Gastrocnemius medialis (tissue), 4 donors: ENCODE measurements around the gene TRPC4. TPM values are rescaled to one million over a fixed set of nuclear protein-coding genes. Genes with fewer than 3 reads are reported as not detected.

Experiments
- ATAC-seq, 2 donors: fragments of 150-250 bp; one replicate each; pipeline ENCODE4 v1.9.1; 2016
- DNase-seq, 2 donors: peaks; one replicate each; pipeline ENCODE4 v3.0.0-alpha.2; 2019
- H3K27ac ChIP-seq, 4 donors: fragments of 200-600 bp; sonication (generic); 1 replicate in 1 of 4; 2 replicates in 3 of 4; pipeline ENCODE4 v1.5.1; 2016 to 2018; ENCODE audit warnings: mild to moderate bottlenecking in 2 of 4, moderate library complexity in 1 of 4
- H3K27me3 ChIP-seq, 3 donors: fragments of 200-600 bp; sonication (generic) in 2 of 3; 1 replicate in 1 of 3; 2 replicates in 2 of 3; pipeline versions ENCODE4 v1.5.1 to v1.6.0; 2016 to 2019; ENCODE audit warnings: mild to moderate bottlenecking in 1 of 3, moderate library complexity in 1 of 3
- H3K36me3 ChIP-seq, 2 donors: fragments of 200-600 bp; sonication (generic) in 1 of 2; one replicate each; pipeline ENCODE4 v1.5.1; 2017 to 2018
- H3K4me1 ChIP-seq, 2 donors: fragments of 200-600 bp; sonication (generic) in 1 of 2; one replicate each; pipeline ENCODE4 v1.5.1; 2016 to 2017; ENCODE audit warnings: mild to moderate bottlenecking in 2 of 2
- H3K4me3 ChIP-seq, 4 donors: fragments of 200-600 bp; sonication (generic) in 3 of 4; 1 replicate in 1 of 4; 2 replicates in 3 of 4; pipeline ENCODE4 v1.5.1; 2016 to 2019; ENCODE audit warnings: mild to moderate bottlenecking in 2 of 4
- H3K9me3 ChIP-seq, 3 donors: fragments of 200-600 bp; sonication (generic) in 2 of 3; 1 replicate in 1 of 3; 2 replicates in 2 of 3; pipeline ENCODE4 v1.5.1; 2016 to 2019
- CTCF ChIP-seq, 5 experiments: fragments of 450-650 bp in 3 of 5; fragments of 200-600 bp in 2 of 5; sonication (generic) in 2 of 5; IDR thresholded peaks in 4 of 5; conservative IDR thresholded peaks in 1 of 5; 1 replicate in 4 of 5; 2 replicates in 1 of 5; pipeline ENCODE4 v1.5.1; 2016 to 2019; ENCODE audit warnings: antibody characterized with exemption in 5 of 5, mild to moderate bottlenecking in 3 of 5, moderate library complexity in 3 of 5
- POLR2A ChIP-seq, 2 donors: fragments of 450-650 bp; IDR thresholded peaks; one replicate each; pipeline ENCODE4 v1.6.1; 2017; ENCODE audit warnings: antibody characterized with exemption in 2 of 2, mild to moderate bottlenecking in 2 of 2, moderate library complexity in 2 of 2
- in situ Hi-C, 4 donors: fragments of 200-750 bp; cut with MboI; loops; one replicate each; pipeline versions ENCODE4 v1.15.0 to v1.8.0; 2017; ENCODE audit warnings: low sequenced_read_pairs in 4 of 4
- intact Hi-C: fragments of 100-400 bp; cut with DNase I; formaldehyde crosslinking; loops from one replicate; pipeline ENCODE4 v1.15.1; 2023; ENCODE audit warnings: low total_unique reads
- total RNA-seq, 4 donors: library from RNA; depleted of rRNA; stranded (reverse); fragments of >200 nt; gene quantifications; one replicate each; pipeline versions ENCODE4 v1.1.0 to v1.2.3, GENCODE V29; 2016

TRPC4 gene
- total RNA-seq, 4 donors from 2014 or later = 0.20 to 0.75 (median 0.27) TPM; not detected in 1

GRCh38 chr13:37716420-37717195, 153.0 kb downstream of the TRPC4 start:
- intact Hi-C loops (no loop called here), in situ Hi-C loops (no loop called here)
- no peaks in the 10 kb centered on the region for H3K4me1 ChIP-seq
- DNase-seq = no peak
- H3K4me3 ChIP-seq = no peak overlapping the region
- no peak for ATAC-seq
- H3K9me3 ChIP-seq = no peaks in the 10 kb centered on the region
- H3K36me3 ChIP-seq = no peaks in the 10 kb centered on the region
- TF ChIP-seq POLR2A (IDR thresholded peaks at IDR 0.05) (no peak), CTCF (IDR thresholded peaks at IDR 0.05 in 4 of 5, conservative IDR thresholded peaks at IDR 0.05 in 1 of 5) (no peak)
- no peaks in the 10 kb centered on the region for H3K27me3 ChIP-seq
- peak overlapping the region in 2 of 4 donors; percentile 18 to 37 for H3K27ac ChIP-seq

- ATAC-seq = no peak
These were observed 154.0 kb downstream of the TRPC4 start for GRCh38 chr13:37715606-37716015.

GRCh38 chr13:37709318-37709717, 160.3 kb downstream of the TRPC4 start:
- intact Hi-C loops (no loop called here), in situ Hi-C loops (no loop called here)
- no peaks in the 10 kb centered on the region for H3K36me3 ChIP-seq
- no peak for TF ChIP-seq POLR2A (IDR thresholded peaks at IDR 0.05)
- no peak for TF ChIP-seq CTCF (IDR thresholded peaks at IDR 0.05 in 4 of 5, conservative IDR thresholded peaks at IDR 0.05 in 1 of 5)
- ATAC-seq (no peak), DNase-seq (no peak)
- no peaks in the 10 kb centered on the region for H3K4me1 ChIP-seq
- no peak overlapping the region for H3K27ac ChIP-seq
- no peak overlapping the region for H3K4me3 ChIP-seq
- no peaks in the 10 kb centered on the region for H3K9me3 ChIP-seq
- no peaks in the 10 kb centered on the region for H3K27me3 ChIP-seq

More at GRCh38 chr13:37715606-37716015, 154.0 kb downstream of the TRPC4 start:
- Histone ChIP-seq H3K4me1 (no peaks in the 10 kb centered on the region), H3K27me3 (no peaks in the 10 kb centered on the region), H3K4me3 (no peak overlapping the region), H3K27ac (no peak overlapping the region), H3K36me3 (no peaks in the 10 kb centered on the region), H3K9me3 (no peaks in the 10 kb centered on the region)
- TF ChIP-seq CTCF (IDR thresholded peaks at IDR 0.05 in 4 of 5, conservative IDR thresholded peaks at IDR 0.05 in 1 of 5) (no peak), POLR2A (IDR thresholded peaks at IDR 0.05) (no peak)
- intact Hi-C loops (no loop called here), in situ Hi-C loops (no loop called here)
- no peak for DNase-seq

- in situ Hi-C loops (no loop called here), intact Hi-C loops (no loop called here)
- DNase-seq (no peak), ATAC-seq (no peak)
- no peaks in the 10 kb centered on the region for H3K4me1 ChIP-seq
- H3K9me3 ChIP-seq = no peaks in the 10 kb centered on the region
- no peaks in the 10 kb centered on the region for H3K36me3 ChIP-seq
- H3K4me3 ChIP-seq = no peak overlapping the region
- TF ChIP-seq CTCF (IDR thresholded peaks at IDR 0.05 in 4 of 5, conservative IDR thresholded peaks at IDR 0.05 in 1 of 5) (no peak), POLR2A (IDR thresholded peaks at IDR 0.05) (no peak)
- no peaks in the 10 kb centered on the region for H3K27me3 ChIP-seq
- no peak overlapping the region for H3K27ac ChIP-seq
These were observed 161.7 kb downstream of the TRPC4 start for GRCh38 chr13:37707739-37708500.
